ENCODE measurements around the gene PTCH2. TPM values are rescaled to one million over a fixed set of nuclear protein-coding genes. Genes with fewer than 3 reads are reported as not detected.

The PTCH2 gene
- total and polyA plus RNA-seq, 2 donors (not counting 1 experiment from before 2014, with no cell fraction given): 1.3 to 1.7 TPM

GRCh38 chr1:44784094-44785028 lies 58.7 kb downstream of the PTCH2 start:
- Mint-ChIP-seq H3K4me1 (peaks cover 35% of the 10 kb centered on the region), H3K4me3 (peak overlapping the region; percentile 82), H3K27me3 (no peaks in the 10 kb centered on the region), H3K27ac (peak overlapping the region; percentile 83), H3K9me3 (ENCODE audit: insufficient read depth) (no peaks in the 10 kb centered on the region)
- Histone ChIP-seq H3K9ac (ENCODE audit: low read length) (peak overlapping the region; percentile 64), H3K27ac (ENCODE audit: low read length in 2 of 2) (peak overlapping the region; percentile 40 to 58), H2AFZ (ENCODE audit: insufficient read depth, low read depth, low read length, poor library complexity, severe bottlenecking) (peak overlapping the region; percentile 85), H3K36me3 (replicated peaks in 1 of 2; ENCODE audit: control extremely low read depth in 1 of 2, control insufficient read depth in 1 of 2, extremely low read depth in 1 of 2, insufficient read depth in 2 of 2, low read length in 1 of 2) (peaks cover 0 to 21% of the 10 kb centered on the region in 2 experiments), H3K4me3 (ENCODE audit: control extremely low read depth in 1 of 5, extremely low read depth in 1 of 5, insufficient read depth in 1 of 5, low read depth in 2 of 5, low read length in 4 of 5) (peak overlapping the region in 4 of 5 experiments; percentile 38 to 69 (median 56)), H3K27me3 (replicated peaks in 1 of 4; ENCODE audit: control extremely low read depth in 1 of 4, control insufficient read depth in 3 of 4, insufficient read depth in 4 of 4, low read length in 3 of 4) (no peaks in the 10 kb centered on the region), H3K9me3 (ENCODE audit: control extremely low read depth in 1 of 3, control insufficient read depth in 2 of 3, insufficient read depth in 1 of 3, low read length in 2 of 3) (no peaks in the 10 kb centered on the region), H3K4me1 (ENCODE audit: control insufficient read depth in 2 of 2, insufficient read depth in 2 of 2, low read length in 2 of 2) (peaks cover 25 to 34% of the 10 kb centered on the region in 2 donors), H3K4me2 (replicated peaks; ENCODE audit: low read depth, low read length, poor library complexity, severe bottlenecking) (peak overlapping the region; percentile 90), H4K20me1 (ENCODE audit: control insufficient read depth, insufficient read depth, low read length, poor library complexity, severe bottlenecking) (peaks cover 4% of the 10 kb centered on the region), H3K79me2 (ENCODE audit: control insufficient read depth, insufficient read depth, low read length) (no peaks in the 10 kb centered on the region)
- DNase-seq (peak; percentile 56), ATAC-seq (ENCODE audit: low read depth) (peak; percentile 34)
- TF ChIP-seq EZH2 (IDR thresholded peaks at IDR 0.05; ENCODE audit: borderline replicate concordance, insufficient read depth, low read depth, low read length, poor library complexity, severe bottlenecking) (no peak), CTCF (IDR thresholded peaks at IDR 0.05) (peak; percentile 17)
- intact Hi-C loops (cut with micrococcal nuclease): loop anchor here (5.0 kb wide), 2 partner anchors 203 to 903 kb away; partner anchors contain the start of genes EIF2B3, GPBP1L1 and TMEM69
- 9% methylated on average over 67 of the region's 71 CpGs for WGBS (ENCODE audit: insufficient coverage)
- ChIA-PET POLR2A (interaction anchor here (0.6 to 3.1 kb wide), 9 partner anchors 9 to 519 kb away, joined by 3 to 25 read pairs (median 4); partner anchors contain the start of genes PLK3 and RPS8), CTCF (interaction anchor here (0.6 to 5.5 kb wide), 13 partner anchors 9 to 705 kb away, joined by 3 to 44 read pairs (median 4); partner anchors contain the start of genes HECTD3, PLK3, RNU5D-1 and RPS8)
